ENCODE measurements around the gene EIF5A. TPM values are rescaled to one million over a fixed set of nuclear protein-coding genes. Genes with fewer than 3 reads are reported as not detected.
A peak's percentile ranks its signal among the peaks of the same experiment; 100 is the strongest.
"Not testable (repeated sequence)": the region's sequence is repeated elsewhere in the genome, so short reads cannot be mapped to it uniquely, and the experiment has no call there.

The EIF5A gene
- total RNA-seq, 1 donor: 436 TPM

GRCh38 chr17:7334938-7335538 lies 27.6 kb downstream of the EIF5A start:
- Histone ChIP-seq H2AFZ (ENCODE audit: low read length) (no peak overlapping the region), H4K20me1 (ENCODE audit: insufficient read depth, low read length) (no peaks in the 10 kb centered on the region), H3K27ac (ENCODE audit: low read depth, low read length) (no peak overlapping the region), H3K9me3 (ENCODE audit: low read depth, low read length) (no peaks in the 10 kb centered on the region), H3K27me3 (ENCODE audit: insufficient read depth, low read length) (peaks cover 26% of the 10 kb centered on the region), H3K4me2 (ENCODE audit: insufficient read depth, low read length) (no peak overlapping the region), H3K36me3 (ENCODE audit: insufficient read depth, low read length) (no peaks in the 10 kb centered on the region), H3K79me2 (ENCODE audit: insufficient read depth, low read length) (no peaks in the 10 kb centered on the region), H3K4me3 (ENCODE audit: insufficient read depth, low read length) (no peak overlapping the region), H3K4me1 (ENCODE audit: insufficient read depth, low read length) (peaks cover 3% of the 10 kb centered on the region)
- no peak for DNase-seq (ENCODE audit: insufficient read length, low spot score, missing footprints)
- TF ChIP-seq CTCF (IDR thresholded peaks at IDR 0.05; ENCODE audit: extremely low read depth, low read depth, low read length): no peak

GRCh38 chr17:7335765-7336164 lies 28.3 kb downstream of the EIF5A start:
- not testable (repeated sequence) for H3K79me2 ChIP-seq (ENCODE audit: insufficient read depth, low read length); H3K4me1 ChIP-seq (ENCODE audit: insufficient read depth, low read length); H3K27ac ChIP-seq (ENCODE audit: low read depth, low read length)

GRCh38 chr17:7336240-7337175 lies 29.1 kb downstream of the EIF5A start, which contains the start of gene ACAP1:
ACAP1 (plus strand) TSS chr17:7336529; CDS start chr17:7336735, 206 bp downstream.
- H3K79me2 ChIP-seq (ENCODE audit: insufficient read depth, low read length): no peaks in the 10 kb centered on the region
- no peaks in the 10 kb centered on the region for H3K9me3 ChIP-seq (ENCODE audit: low read depth, low read length)
- H3K27me3 ChIP-seq (ENCODE audit: insufficient read depth, low read length): peaks cover 34% of the 10 kb centered on the region
- DNase-seq (ENCODE audit: insufficient read length, low spot score, missing footprints): peak; percentile 27
- H2AFZ ChIP-seq (ENCODE audit: low read length): no peak within 1 kb of the TSS
- no peaks in the 10 kb centered on the region for H3K36me3 ChIP-seq (ENCODE audit: insufficient read depth, low read length)
- no peak within 1 kb of the TSS for H3K27ac ChIP-seq (ENCODE audit: low read depth, low read length)
- no peaks in the 10 kb centered on the region for H4K20me1 ChIP-seq (ENCODE audit: insufficient read depth, low read length)
- no peak for TF ChIP-seq CTCF (IDR thresholded peaks at IDR 0.05; ENCODE audit: extremely low read depth, low read depth, low read length)
- H3K4me2 ChIP-seq (ENCODE audit: insufficient read depth, low read length): no peak within 1 kb of the TSS
- H3K4me1 ChIP-seq (ENCODE audit: insufficient read depth, low read length): no peaks in the 10 kb centered on the region
- no peak within 1 kb of the TSS for H3K4me3 ChIP-seq (ENCODE audit: insufficient read depth, low read length)

More at GRCh38 chr17:7335765-7336164, 28.3 kb downstream of the EIF5A start:
- H3K36me3 ChIP-seq (ENCODE audit: insufficient read depth, low read length); H3K4me2 ChIP-seq (ENCODE audit: insufficient read depth, low read length); DNase-seq (ENCODE audit: insufficient read length, low spot score, missing footprints); H3K9me3 ChIP-seq (ENCODE audit: low read depth, low read length); H2AFZ ChIP-seq (ENCODE audit: low read length); H4K20me1 ChIP-seq (ENCODE audit: insufficient read depth, low read length); H3K4me3 ChIP-seq (ENCODE audit: insufficient read depth, low read length): not testable (repeated sequence)
- H3K27me3 ChIP-seq (ENCODE audit: insufficient read depth, low read length): peaks cover 26% of the 10 kb centered on the region

GRCh38 chr17:7337600-7337999 lies 30.2 kb downstream of the EIF5A start:
- H3K4me3 ChIP-seq (ENCODE audit: insufficient read depth, low read length); H4K20me1 ChIP-seq (ENCODE audit: insufficient read depth, low read length); H3K27ac ChIP-seq (ENCODE audit: low read depth, low read length); H3K9me3 ChIP-seq (ENCODE audit: low read depth, low read length); H3K4me1 ChIP-seq (ENCODE audit: insufficient read depth, low read length); DNase-seq (ENCODE audit: insufficient read length, low spot score, missing footprints); H2AFZ ChIP-seq (ENCODE audit: low read length); H3K36me3 ChIP-seq (ENCODE audit: insufficient read depth, low read length); H3K79me2 ChIP-seq (ENCODE audit: insufficient read depth, low read length); H3K4me2 ChIP-seq (ENCODE audit: insufficient read depth, low read length): not testable (repeated sequence)
- peaks cover 43% of the 10 kb centered on the region for H3K27me3 ChIP-seq (ENCODE audit: insufficient read depth, low read length)
